Right renal pelvis (tissue), 4 donors: Measurements from ENCODE around the gene WASHC1. TPM values are rescaled to one million over a fixed set of nuclear protein-coding genes. Genes with fewer than 3 reads are reported as not detected.
"Not testable (repeated sequence)": the region's sequence is repeated elsewhere in the genome, so short reads cannot be mapped to it uniquely, and the experiment has no call there.

Experiments used
- DNase-seq, 4 donors: peaks; one replicate each; pipeline ENCODE4 v3.0.0-alpha.2; 2013; ENCODE audit warnings: low read depth in 4 of 4, low spot score in 3 of 4, missing footprints in 1 of 4
- polyA plus RNA-seq, 4 donors: library from polyadenylated mRNA; unstranded; fragments of 120-200 nt; gene quantifications; one replicate each; pipeline ENCODE4 v1.2.1, GENCODE V29; 2013; ENCODE audit not compliant: insufficient read length in 4 of 4

The WASHC1 gene
- polyA plus RNA-seq, 4 donors, result 18.3 to 36.1 (median 28.9) TPM

- not testable (repeated sequence) for DNase-seq
These were observed 12.4 kb downstream of the WASHC1 start for GRCh38 chr9:16875-17274.

DNA sequence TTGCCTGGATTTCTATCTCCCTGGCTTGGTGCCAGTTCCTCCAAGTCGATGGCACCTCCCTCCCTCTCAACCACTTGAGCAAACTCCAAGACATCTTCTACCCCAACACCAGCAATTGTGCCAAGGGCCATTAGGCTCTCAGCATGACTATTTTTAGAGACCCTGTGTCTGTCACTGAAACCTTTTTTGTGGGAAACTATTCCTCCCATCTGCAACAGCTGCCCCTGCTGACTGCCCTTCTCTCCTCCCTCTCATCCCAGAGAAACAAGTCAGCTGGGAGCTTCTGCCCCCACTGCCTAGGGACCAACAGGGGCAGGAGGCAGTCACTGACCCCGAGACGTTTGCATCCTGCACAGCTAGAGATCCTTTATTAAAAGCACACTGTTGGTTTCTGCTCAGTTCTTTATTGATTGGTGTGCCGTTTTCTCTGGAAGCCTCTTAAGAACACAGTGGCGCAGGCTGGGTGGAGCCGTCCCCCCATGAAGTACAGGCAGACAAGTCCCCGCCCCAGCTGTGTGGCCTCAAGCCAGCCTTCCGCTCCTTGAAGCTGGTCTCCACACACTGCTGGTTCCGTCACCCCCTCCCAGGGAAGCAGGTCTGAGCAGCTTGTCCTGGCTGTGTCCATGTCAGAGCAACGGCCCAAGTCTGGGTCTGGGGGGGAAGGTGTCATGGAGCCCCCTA is 15.0 kb downstream of the WASHC1 start:
- not testable (repeated sequence) for DNase-seq

DNA sequence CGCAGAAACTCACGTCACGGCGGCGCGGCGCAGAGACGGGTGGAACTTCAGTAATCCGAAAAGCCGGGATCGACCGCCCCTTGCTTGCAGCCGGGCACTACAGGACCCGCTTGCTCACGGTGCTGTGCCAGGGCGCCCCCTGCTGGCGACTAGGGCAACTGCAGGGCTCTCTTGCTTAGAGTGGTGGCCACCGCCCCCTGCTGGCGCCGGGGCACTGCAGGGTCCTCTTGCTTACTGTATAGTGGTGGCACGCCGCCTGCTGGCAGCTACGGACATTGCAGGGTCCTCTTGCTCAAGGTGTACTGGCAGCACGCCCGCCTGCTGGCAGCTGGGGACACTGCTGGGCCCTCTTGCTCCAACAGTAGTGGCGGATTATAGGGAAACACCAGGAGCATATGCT is 18.1 kb downstream of the WASHC1 start:
- not testable (repeated sequence) for DNase-seq

DNA sequence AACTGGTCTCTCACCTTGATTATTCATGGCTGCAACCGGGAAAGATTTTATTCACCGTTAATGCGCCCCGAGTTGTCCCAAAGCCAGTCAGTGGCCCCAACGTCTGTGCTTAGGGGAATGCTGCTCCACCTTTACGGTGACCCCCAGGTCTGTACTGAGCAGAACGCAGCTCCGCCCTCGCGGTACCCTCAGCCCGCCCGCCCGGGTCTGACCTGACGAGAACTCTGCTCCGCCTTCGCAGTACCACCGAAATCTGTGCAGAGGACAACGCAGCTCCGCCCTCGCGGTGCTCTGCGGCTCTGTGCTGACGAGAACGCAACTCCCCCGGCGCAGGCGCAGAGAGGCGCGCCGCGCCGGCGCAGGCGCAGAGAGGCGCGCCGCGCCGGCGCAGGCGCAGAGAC is 18.6 kb downstream of the WASHC1 start:
- not testable (repeated sequence) for DNase-seq

DNA sequence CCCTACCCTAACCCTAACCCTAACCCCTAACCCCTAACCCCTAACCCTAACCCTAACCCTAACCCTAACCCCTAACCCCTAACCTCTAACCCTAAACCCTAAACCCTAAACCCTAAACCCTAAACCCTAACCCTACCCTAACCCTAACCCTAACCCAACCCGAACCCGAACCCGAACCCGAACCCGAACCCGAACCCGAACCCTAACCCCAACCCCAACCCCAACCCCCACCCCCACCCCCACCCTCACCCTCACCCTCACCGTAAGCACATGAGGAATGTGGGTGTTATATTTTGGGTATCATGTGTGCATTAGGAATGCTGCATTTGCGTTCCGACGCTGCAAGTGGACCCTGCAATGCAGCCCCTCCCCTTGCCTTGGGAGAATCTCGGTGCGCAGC is 19.0 kb downstream of the WASHC1 start:
- not testable (repeated sequence) for DNase-seq

Other genes with a start within 250 kb of the WASHC1 start
- gene FOXD4, start 89.0 kb upstream of the WASHC1 start, polyA plus RNA-seq, result under 1 TPM; 0.32 to 0.70 (median 0.34) TPM
- gene ZNG1A, start 149.6 kb upstream of the WASHC1 start, polyA plus RNA-seq, result 10 to 100 TPM; 61.5 to 83.8 (median 65.7) TPM
- gene DOCK8, start 185.4 kb upstream of the WASHC1 start, polyA plus RNA-seq, result 10 to 100 TPM; 12.1 to 14.7 (median 12.7) TPM